Esophagus squamous epithelium (tissue), 5 donors: ENCODE data around the gene XCR1. TPM values are rescaled to one million over a fixed set of nuclear protein-coding genes. Genes with fewer than 3 reads are reported as not detected.

Experiments
- DNase-seq: peaks from one replicate; lab custom pipeline; 2025; lab: John Stamatoyannopoulos, UW
- H3K27ac ChIP-seq, 4 donors: fragments of 200-600 bp; sonication (generic); one replicate each; pipeline ENCODE4 v1.5.1; 2016 to 2019; ENCODE audit warnings: mild to moderate bottlenecking in 1 of 4
- H3K27me3 ChIP-seq, 4 donors: fragments of 200-600 bp; sonication (generic); 1 replicate in 3 of 4; 2 replicates in 1 of 4; pipeline versions ENCODE4 v1.5.1 to v1.6.0; 2017 to 2021; ENCODE audit warnings: antibody characterized with exemption in 1 of 4
- H3K36me3 ChIP-seq, 3 donors: fragments of 200-600 bp; sonication (generic); one replicate each; pipeline ENCODE4 v1.5.1; 2016 to 2019
- H3K4me1 ChIP-seq, 3 donors: fragments of 200-600 bp; sonication (generic); one replicate each; pipeline ENCODE4 v1.5.1; 2017 to 2019
- H3K4me3 ChIP-seq, 4 donors: fragments of 200-600 bp; sonication (generic); 1 replicate in 3 of 4; 2 replicates in 1 of 4; pipeline ENCODE4 v1.5.1; 2016 to 2019; ENCODE audit warnings: mild to moderate bottlenecking in 2 of 4, moderate library complexity in 1 of 4
- H3K9me3 ChIP-seq, 3 donors: fragments of 200-600 bp; sonication (generic); one replicate each; pipeline ENCODE4 v1.5.1; 2016 to 2019
- CTCF ChIP-seq, 6 experiments: fragments of 450-650 bp in 4 of 6; fragments of 200-600 bp in 2 of 6; sonication (generic) in 2 of 6; IDR thresholded peaks; one replicate each; pipeline ENCODE4 v1.5.1; 2016 to 2019; ENCODE audit warnings: antibody characterized with exemption in 6 of 6, mild to moderate bottlenecking in 4 of 6, moderate library complexity in 4 of 6
- POLR2A ChIP-seq, 4 donors: fragments of 450-650 bp; IDR thresholded peaks; one replicate each; pipeline ENCODE4 v1.6.1; 2017; ENCODE audit warnings: antibody characterized with exemption in 4 of 4, mild to moderate bottlenecking in 4 of 4, moderate library complexity in 3 of 4
- WGBS, 2 donors: methylation state at CpG; one replicate each; pipeline ENCODE4 v1.1.5; 2018; 5-methylcytosine and 5-hydroxymethylcytosine counted together
- intact Hi-C: fragments of 100-400 bp; cut with DNase I; formaldehyde crosslinking; loops from one replicate; pipeline ENCODE4 v1.15.0; 2022
- total RNA-seq, 4 donors: library from RNA; depleted of rRNA; stranded (reverse); fragments of >200 nt; gene quantifications; one replicate each; pipeline ENCODE4 v1.1.0, GENCODE V29; 2016
- donor health status: DM: yes; HTN: yes; CAD: no.

XCR1 gene
- total RNA-seq, 4 donors from 2014 or later = 0.08 to 0.19 (median 0.12) TPM; not detected in 1

GRCh38 chr3:45967724-45968123, 59.6 kb downstream of the XCR1 start:
- peaks cover 0 to 54% (median 18%) of the 10 kb centered on the region in 3 donors for H3K4me1 ChIP-seq
- TF ChIP-seq POLR2A (IDR thresholded peaks at IDR 0.05) (no peak), CTCF (IDR thresholded peaks at IDR 0.05) (no peak)
- intact Hi-C loops = no loop called here
- peaks cover 62 to 98% (median 64%) of the 10 kb centered on the region in 3 donors for H3K36me3 ChIP-seq
- 61 to 82% methylated on average over 7 to 8 of the region's 8 CpGs for WGBS, 2 donors
- no peaks in the 10 kb centered on the region for H3K27me3 ChIP-seq
- H3K9me3 ChIP-seq = no peaks in the 10 kb centered on the region
- H3K4me3 ChIP-seq = no peak overlapping the region
- H3K27ac ChIP-seq = no peak overlapping the region
- DNase-seq = no peak

Other genes with a start within 250 kb of the XCR1 start
- under 1 TPM in 3 of 4 donors, not detected in 1; 0.04 to 0.32 (median 0.19) TPM for gene SLC6A20, start 230.9 kb downstream of the XCR1 start, total RNA-seq
- gene LZTFL1, start 185.4 kb downstream of the XCR1 start, total RNA-seq = 10 to 100 TPM in 2 of 4 donors, 1 to 10 TPM in 2; 6.4 to 14.3 (median 12.0) TPM
- gene CCR9, start 140.9 kb downstream of the XCR1 start, total RNA-seq = not detected
- gene CXCR6, start 84.0 kb downstream of the XCR1 start, total RNA-seq = 10 to 100 TPM in 1 of 4 donors, 1 to 10 TPM in 3; 1.7 to 12.0 (median 4.4) TPM
- gene FYCO1, start 31.7 kb downstream of the XCR1 start, total RNA-seq = 10 to 100 TPM; 17.8 to 33.3 (median 25.0) TPM
- gene CCR1, start 180.8 kb upstream of the XCR1 start, total RNA-seq = 1 to 10 TPM in 3 of 4 donors, under 1 TPM in 1; 0.45 to 8.6 (median 2.8) TPM
- gene CCR3, start 215.0 kb upstream of the XCR1 start, total RNA-seq = not detected